ENCODE data around the gene MALRD1. TPM values are rescaled to one million over a fixed set of nuclear protein-coding genes. Genes with fewer than 3 reads are reported as not detected.

MALRD1 gene
- total and polyA plus RNA-seq, 4 donors = 1.2 to 2.6 (median 2.0) TPM

GRCh38 chr10:19033741-19034140, 14.9 kb upstream of the MALRD1 start:
- H3K4me1 ChIP-seq (ENCODE audit: control insufficient read depth in 1 of 2, insufficient read depth in 2 of 2, low read length in 2 of 2) = no peaks in the 10 kb centered on the region
- H3K36me3 ChIP-seq (ENCODE audit: control insufficient read depth in 1 of 2, insufficient read depth in 2 of 2, low read length in 1 of 2) = no peaks in the 10 kb centered on the region
- WGBS, 2 donors = 91 to 94% methylated on average over 1 of the region's 1 CpG
- no peak overlapping the region for H3K4me3 ChIP-seq (ENCODE audit: low read length in 2 of 2)
- intact Hi-C loops (cut with DNase I) = no loop called here
- no peak overlapping the region for H3K27ac ChIP-seq (ENCODE audit: low read depth in 1 of 2, low read length in 2 of 2)
- no peaks in the 10 kb centered on the region for H3K27me3 ChIP-seq (ENCODE audit: control insufficient read depth in 1 of 2, insufficient read depth in 2 of 2, low read length in 1 of 2)
- H3K9me3 ChIP-seq (ENCODE audit: control insufficient read depth, low read length) = peaks cover 1% of the 10 kb centered on the region
- ATAC-seq (ENCODE audit: low FRiP score) = no peak
- no peak for DNase-seq

GRCh38 chr10:19041171-19041570, 7.4 kb upstream of the MALRD1 start:
- intact Hi-C loops (cut with DNase I) = no loop called here
- H3K4me3 ChIP-seq (ENCODE audit: low read length in 2 of 2) = no peak overlapping the region
- peaks cover 1% of the 10 kb centered on the region for H3K9me3 ChIP-seq (ENCODE audit: control insufficient read depth, low read length)
- DNase-seq (no peak), ATAC-seq (ENCODE audit: low FRiP score) (no peak)
- no peaks in the 10 kb centered on the region for H3K27me3 ChIP-seq (ENCODE audit: control insufficient read depth in 1 of 2, insufficient read depth in 2 of 2, low read length in 1 of 2)
- 38 to 42% methylated on average over 3 of the region's 3 CpGs for WGBS, 2 donors
- H3K36me3 ChIP-seq (ENCODE audit: control insufficient read depth in 1 of 2, insufficient read depth in 2 of 2, low read length in 1 of 2) = no peaks in the 10 kb centered on the region
- no peak overlapping the region for H3K27ac ChIP-seq (ENCODE audit: low read depth in 1 of 2, low read length in 2 of 2)
- H3K4me1 ChIP-seq (ENCODE audit: control insufficient read depth in 1 of 2, insufficient read depth in 2 of 2, low read length in 2 of 2) = no peaks in the 10 kb centered on the region

DNA sequence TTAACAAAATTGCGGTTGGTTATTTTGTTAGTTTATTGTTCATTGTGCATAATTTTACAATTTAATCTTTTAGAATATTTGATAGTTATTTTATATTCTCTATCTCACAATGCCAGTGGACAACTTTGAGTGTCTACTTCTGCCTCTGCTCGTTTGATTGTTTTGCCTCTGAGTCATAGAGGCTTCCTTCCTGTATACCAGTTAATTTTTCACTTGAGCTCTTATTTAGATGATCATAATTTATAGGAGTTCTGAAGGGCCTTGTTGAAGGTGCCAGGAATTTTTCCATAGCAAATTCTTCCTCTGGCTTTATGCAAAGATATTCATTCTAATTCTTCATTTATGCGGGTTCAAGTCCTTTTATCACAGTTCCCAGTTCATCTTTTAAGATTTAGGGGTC, 5.2 kb upstream of the MALRD1 start:
- H3K4me1 ChIP-seq (ENCODE audit: control insufficient read depth in 1 of 2, insufficient read depth in 2 of 2, low read length in 2 of 2) = no peaks in the 10 kb centered on the region
- ATAC-seq (ENCODE audit: low FRiP score) (no peak), DNase-seq (no peak)
- H3K27me3 ChIP-seq (ENCODE audit: control insufficient read depth in 1 of 2, insufficient read depth in 2 of 2, low read length in 1 of 2) = no peaks in the 10 kb centered on the region
- no peaks in the 10 kb centered on the region for H3K36me3 ChIP-seq (ENCODE audit: control insufficient read depth in 1 of 2, insufficient read depth in 2 of 2, low read length in 1 of 2)
- peaks cover under 1% of the 10 kb centered on the region for H3K9me3 ChIP-seq (ENCODE audit: control insufficient read depth, low read length)
- WGBS, 2 donors = 63 to 65% methylated on average over 3 of the region's 3 CpGs
- intact Hi-C loops (cut with DNase I) = no loop called here
- H3K27ac ChIP-seq (ENCODE audit: low read depth in 1 of 2, low read length in 2 of 2) = no peak overlapping the region
- no peak overlapping the region for H3K4me3 ChIP-seq (ENCODE audit: low read length in 2 of 2)

- Histone ChIP-seq H3K4me3 (ENCODE audit: low read length in 2 of 2) (no peak overlapping the region), H3K27me3 (ENCODE audit: control insufficient read depth in 1 of 2, insufficient read depth in 2 of 2, low read length in 1 of 2) (no peaks in the 10 kb centered on the region), H3K36me3 (ENCODE audit: control insufficient read depth in 1 of 2, insufficient read depth in 2 of 2, low read length in 1 of 2) (no peaks in the 10 kb centered on the region), H3K4me1 (ENCODE audit: control insufficient read depth in 1 of 2, insufficient read depth in 2 of 2, low read length in 2 of 2) (no peaks in the 10 kb centered on the region), H3K9me3 (ENCODE audit: control insufficient read depth, low read length) (no peaks in the 10 kb centered on the region), H3K27ac (ENCODE audit: low read depth in 1 of 2, low read length in 2 of 2) (no peak overlapping the region)
- ATAC-seq (ENCODE audit: low FRiP score) (no peak), DNase-seq (no peak)
- 50% methylated on average over 1 of the region's 1 CpG for WGBS, 2 donors
- intact Hi-C loops (cut with DNase I) = no loop called here
These were observed 1.9 kb upstream of the MALRD1 start for GRCh38 chr10:19046679-19047078.

GRCh38 chr10:19048891-19049290, 290 bp downstream of the MALRD1 start:
- WGBS, 2 donors = 18 to 19% methylated on average over 3 of the region's 3 CpGs
- intact Hi-C loops (cut with DNase I) = no loop called here
- no peak for ATAC-seq (ENCODE audit: low FRiP score)

DNA sequence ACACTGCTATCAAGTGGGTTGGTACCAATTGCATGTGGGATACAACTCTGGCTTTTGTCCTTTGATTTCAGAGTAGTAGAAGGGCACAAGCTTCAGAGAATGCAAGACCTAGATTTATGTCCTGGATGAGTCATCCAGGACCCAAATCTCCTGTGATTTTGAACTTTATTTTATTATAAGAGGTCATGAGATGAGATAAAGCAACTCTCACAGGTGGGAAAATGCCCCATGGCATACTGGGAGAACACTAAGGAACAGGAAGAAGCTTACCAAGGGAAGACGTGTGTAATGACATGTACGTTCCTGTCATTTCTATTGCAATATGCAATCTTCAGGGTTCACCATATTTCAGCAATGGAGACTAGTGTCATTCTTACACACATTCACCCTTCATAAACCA, 966 bp downstream of the MALRD1 start:
- WGBS, 2 donors = 82 to 89% methylated on average over 2 of the region's 2 CpGs
- no peak for ATAC-seq (ENCODE audit: low FRiP score)
- intact Hi-C loops (cut with DNase I) = no loop called here

More at GRCh38 chr10:19048891-19049290, 290 bp downstream of the MALRD1 start:
- DNase-seq = no peak
- Histone ChIP-seq H3K36me3 (ENCODE audit: control insufficient read depth in 1 of 2, insufficient read depth in 2 of 2, low read length in 1 of 2) (no peaks in the 10 kb centered on the region), H3K27ac (ENCODE audit: low read depth in 1 of 2, low read length in 2 of 2) (no peak overlapping the region), H3K9me3 (ENCODE audit: control insufficient read depth, low read length) (no peaks in the 10 kb centered on the region), H3K27me3 (ENCODE audit: control insufficient read depth in 1 of 2, insufficient read depth in 2 of 2, low read length in 1 of 2) (no peaks in the 10 kb centered on the region), H3K4me1 (ENCODE audit: control insufficient read depth in 1 of 2, insufficient read depth in 2 of 2, low read length in 2 of 2) (no peaks in the 10 kb centered on the region), H3K4me3 (ENCODE audit: low read length in 2 of 2) (no peak overlapping the region)

GRCh38 chr10:19054289-19054835, 5.8 kb downstream of the MALRD1 start:
- 54 to 75% methylated on average over 5 of the region's 5 CpGs for WGBS, 2 donors
- Histone ChIP-seq H3K4me3 (ENCODE audit: low read length in 2 of 2) (no peak overlapping the region), H3K27ac (ENCODE audit: low read depth in 1 of 2, low read length in 2 of 2) (no peak overlapping the region), H3K9me3 (ENCODE audit: control insufficient read depth, low read length) (no peaks in the 10 kb centered on the region), H3K27me3 (ENCODE audit: control insufficient read depth in 1 of 2, insufficient read depth in 2 of 2, low read length in 1 of 2) (no peaks in the 10 kb centered on the region), H3K36me3 (ENCODE audit: control insufficient read depth in 1 of 2, insufficient read depth in 2 of 2, low read length in 1 of 2) (no peaks in the 10 kb centered on the region), H3K4me1 (ENCODE audit: control insufficient read depth in 1 of 2, insufficient read depth in 2 of 2, low read length in 2 of 2) (no peaks in the 10 kb centered on the region)
- ATAC-seq (ENCODE audit: low FRiP score) = no peak
- intact Hi-C loops (cut with DNase I) = no loop called here
- DNase-seq = no peak

More for the DNA sequence above, 966 bp downstream of the MALRD1 start:
- Histone ChIP-seq H3K36me3 (ENCODE audit: control insufficient read depth in 1 of 2, insufficient read depth in 2 of 2, low read length in 1 of 2) (no peaks in the 10 kb centered on the region), H3K27me3 (ENCODE audit: control insufficient read depth in 1 of 2, insufficient read depth in 2 of 2, low read length in 1 of 2) (no peaks in the 10 kb centered on the region), H3K27ac (ENCODE audit: low read depth in 1 of 2, low read length in 2 of 2) (no peak overlapping the region), H3K4me3 (ENCODE audit: low read length in 2 of 2) (no peak overlapping the region), H3K4me1 (ENCODE audit: control insufficient read depth in 1 of 2, insufficient read depth in 2 of 2, low read length in 2 of 2) (no peaks in the 10 kb centered on the region), H3K9me3 (ENCODE audit: control insufficient read depth, low read length) (no peaks in the 10 kb centered on the region)
- no peak for DNase-seq

DNA sequence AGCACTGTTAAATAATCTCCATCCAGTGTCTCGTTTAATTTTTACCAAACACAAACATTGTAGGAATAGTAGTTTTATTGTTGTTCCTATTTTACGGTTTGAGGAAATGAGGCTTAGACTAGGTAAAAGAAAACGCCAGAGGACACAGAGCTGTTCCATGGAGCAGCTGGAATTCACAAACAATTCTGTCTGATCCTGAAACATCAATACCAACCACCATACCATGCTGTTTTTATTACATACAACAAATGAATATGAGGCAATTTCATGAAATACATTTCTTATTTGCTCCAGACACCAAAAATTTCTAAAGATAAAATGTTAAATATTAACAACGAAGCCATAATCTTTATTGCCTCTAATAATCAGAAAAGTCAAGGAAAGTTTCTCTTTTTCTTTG, 9.4 kb downstream of the MALRD1 start:
- Histone ChIP-seq H3K9me3 (ENCODE audit: control insufficient read depth, low read length) (peaks cover 3% of the 10 kb centered on the region), H3K4me3 (ENCODE audit: low read length in 2 of 2) (no peak overlapping the region), H3K36me3 (ENCODE audit: control insufficient read depth in 1 of 2, insufficient read depth in 2 of 2, low read length in 1 of 2) (no peaks in the 10 kb centered on the region), H3K4me1 (ENCODE audit: control insufficient read depth in 1 of 2, insufficient read depth in 2 of 2, low read length in 2 of 2) (no peaks in the 10 kb centered on the region), H3K27me3 (ENCODE audit: control insufficient read depth in 1 of 2, insufficient read depth in 2 of 2, low read length in 1 of 2) (no peaks in the 10 kb centered on the region), H3K27ac (ENCODE audit: low read depth in 1 of 2, low read length in 2 of 2) (no peak overlapping the region)
- ATAC-seq (ENCODE audit: low FRiP score) = no peak
- 49 to 53% methylated on average over 4 of the region's 4 CpGs for WGBS, 2 donors
- no peak for DNase-seq
- intact Hi-C loops (cut with DNase I) = no loop called here

GRCh38 chr10:19063986-19064385, 15.4 kb downstream of the MALRD1 start:
- Histone ChIP-seq H3K4me1 (ENCODE audit: control insufficient read depth in 1 of 2, insufficient read depth in 2 of 2, low read length in 2 of 2) (no peaks in the 10 kb centered on the region), H3K9me3 (ENCODE audit: control insufficient read depth, low read length) (peaks cover 3% of the 10 kb centered on the region), H3K36me3 (ENCODE audit: control insufficient read depth in 1 of 2, insufficient read depth in 2 of 2, low read length in 1 of 2) (no peaks in the 10 kb centered on the region), H3K4me3 (ENCODE audit: low read length in 2 of 2) (no peak overlapping the region), H3K27me3 (ENCODE audit: control insufficient read depth in 1 of 2, insufficient read depth in 2 of 2, low read length in 1 of 2) (no peaks in the 10 kb centered on the region), H3K27ac (ENCODE audit: low read depth in 1 of 2, low read length in 2 of 2) (no peak overlapping the region)
- DNase-seq (no peak), ATAC-seq (ENCODE audit: low FRiP score) (no peak)
- WGBS, 2 donors = 85 to 88% methylated on average over 6 of the region's 6 CpGs
- intact Hi-C loops (cut with DNase I) = no loop called here
